ENCODE results near the gene NEMF.
"Not testable (repeated sequence)": the region's sequence is repeated elsewhere in the genome, so short reads cannot be mapped to it uniquely, and the experiment has no call there.

The NEMF gene

GRCh38 chr14:49816844-49817243, 35.7 kb downstream of the NEMF start:
- no peak for DNase-seq

GRCh38 chr14:49816118-49816517, 36.5 kb downstream of the NEMF start:
- not testable (repeated sequence) for DNase-seq

GRCh38 chr14:49808780-49809179, 43.8 kb downstream of the NEMF start:
- DNase-seq = no peak

GRCh38 chr14:49796025-49796424, 56.6 kb downstream of the NEMF start:
- no peak for DNase-seq

- DNase-seq = no peak
Measured at GRCh38 chr14:49792618-49793017, 60.0 kb downstream of the NEMF start.

- DNase-seq = no peak
Measured at GRCh38 chr14:49786315-49786714, 66.3 kb downstream of the NEMF start.

- no peak for DNase-seq
Measured at GRCh38 chr14:49783394-49784014, 69.1 kb downstream of the NEMF start.

- DNase-seq = not testable (repeated sequence)
Measured at GRCh38 chr14:49781040-49781439, 71.5 kb downstream of the NEMF start.

GRCh38 chr14:49778421-49778820, 74.2 kb downstream of the NEMF start:
- DNase-seq = no peak

GRCh38 chr14:49774106-49774505, 78.5 kb downstream of the NEMF start:
- no peak for DNase-seq

GRCh38 chr14:49771691-49772090, 80.9 kb downstream of the NEMF start:
- DNase-seq = not testable (repeated sequence)

GRCh38 chr14:49770212-49770817, 82.3 kb downstream of the NEMF start:
- DNase-seq = no peak

- DNase-seq = no peak
Measured at GRCh38 chr14:49769581-49770211, 82.9 kb downstream of the NEMF start.

GRCh38 chr14:49769171-49769570, 83.4 kb downstream of the NEMF start:
- no peak for DNase-seq

- no peak for DNase-seq
Measured at GRCh38 chr14:49768301-49769121, 84.1 kb downstream of the NEMF start.

- peak; percentile 88 for DNase-seq
Measured at GRCh38 chr14:49767571-49768300, 84.9 kb downstream of the NEMF start, which contains the start of gene KLHDC2. Gene KLHDC2, plus strand, starts transcription at chr14:49768153. Its CDS starts 316 bp downstream, at chr14:49768469.

GRCh38 chr14:49767270-49767570, 85.4 kb downstream of the NEMF start:
- no peak for DNase-seq

- no peak for DNase-seq
Measured at GRCh38 chr14:49766839-49767238, 85.7 kb downstream of the NEMF start.

- DNase-seq = no peak
Measured at GRCh38 chr14:49761839-49762551, 90.6 kb downstream of the NEMF start.

GRCh38 chr14:49755378-49755777, 97.2 kb downstream of the NEMF start:
- DNase-seq = no peak

- DNase-seq = no peak
Measured at GRCh38 chr14:49754570-49755097, 98.0 kb downstream of the NEMF start.

- not testable (repeated sequence) for DNase-seq
Measured at GRCh38 chr14:49746476-49746875, 106.1 kb downstream of the NEMF start.
